Left lung (tissue), 10 donors: ENCODE results near the gene ADPRHL1. TPM values are rescaled to one million over a fixed set of nuclear protein-coding genes. Genes with fewer than 3 reads are reported as not detected.

Source experiments
- ATAC-seq: fragments of 200-7000 bp; cut with Tn5 transposase; one replicate; pipeline ENCODE4 v1.9.1; 2020; ENCODE audit warnings: moderate library complexity
- DNase-seq, 4 donors: peaks; one replicate each; pipeline ENCODE4 v3.0.0-alpha.2; 2013 to 2020
- H3K27ac ChIP-seq, 2 donors: fragments of 200-600 bp; sonication (generic) in 1 of 2; one replicate each; pipeline versions ENCODE4 v1.5.0 to v1.8.0; 2020 to 2021
- H3K27me3 ChIP-seq, 2 donors: fragments of 200-600 bp; sonication (generic) in 1 of 2; one replicate each; pipeline versions ENCODE4 v1.5.0 to v1.8.0; 2020 to 2021
- H3K36me3 ChIP-seq, 2 donors: fragments of 200-600 bp; sonication (generic) in 1 of 2; one replicate each; pipeline versions ENCODE4 v1.5.0 to v1.8.0; 2020 to 2021
- H3K4me1 ChIP-seq, 2 donors: fragments of 200-600 bp; one replicate each; pipeline ENCODE4 v1.8.0; 2021
- H3K4me3 ChIP-seq, 2 donors: fragments of 200-600 bp; sonication (generic) in 1 of 2; one replicate each; pipeline versions ENCODE4 v1.5.0 to v1.8.0; 2020 to 2021; ENCODE audit warnings: mild to moderate bottlenecking in 1 of 2
- H3K9me3 ChIP-seq, 2 donors: fragments of 200-600 bp; sonication (generic) in 1 of 2; one replicate each; pipeline versions ENCODE4 v1.5.0 to v1.8.0; 2020 to 2021
- intact Hi-C, 2 donors: fragments of 100-400 bp; cut with DNase I; formaldehyde crosslinking; loops; one replicate each; pipeline versions ENCODE4 v1.11.2 to v1.14.2; 2022
- polyA plus RNA-seq, 6 donors: library from polyadenylated mRNA; unstranded; fragments of 120-200 nt; gene quantifications; one replicate each; pipeline ENCODE4 v1.2.1, GENCODE V29; 2013; ENCODE audit not compliant: insufficient read length in 6 of 6
- total RNA-seq, 2 donors: library from RNA; stranded (reverse); fragmentation: NEBNext Ultra II Directional; extraction: Animal tissue kit (Norgen Biotek cat#: 25700); gene quantifications; one replicate each; pipeline ENCODE4 v1.2.1, GENCODE V29; 2021
- TF ChIP-seq, protein P1 (sequence below), 2 donors: fragments of 200-600 bp; sonication (generic) in 1 of 2; IDR thresholded peaks; one replicate each; pipeline versions ENCODE4 v1.5.0 to v1.8.0; 2021; ENCODE audit warnings: antibody characterized with exemption in 2 of 2
- donor health status: DM: no; HTN: yes; CAD: no.
- donor health status: DM: no; HTN: no; CAD: no.

Gene ADPRHL1
- total and polyA plus RNA-seq, 8 donors, result 0.66 to 2.3 (median 1.5) TPM

GRCh38 chr13:113457510-113457909 is 4.2 kb upstream of the ADPRHL1 start:
- no peak for DNase-seq
- intact Hi-C loops, result no loop called here
- H3K36me3 ChIP-seq, result peaks cover 0 to 85% of the 10 kb centered on the region in 2 donors

DNA sequence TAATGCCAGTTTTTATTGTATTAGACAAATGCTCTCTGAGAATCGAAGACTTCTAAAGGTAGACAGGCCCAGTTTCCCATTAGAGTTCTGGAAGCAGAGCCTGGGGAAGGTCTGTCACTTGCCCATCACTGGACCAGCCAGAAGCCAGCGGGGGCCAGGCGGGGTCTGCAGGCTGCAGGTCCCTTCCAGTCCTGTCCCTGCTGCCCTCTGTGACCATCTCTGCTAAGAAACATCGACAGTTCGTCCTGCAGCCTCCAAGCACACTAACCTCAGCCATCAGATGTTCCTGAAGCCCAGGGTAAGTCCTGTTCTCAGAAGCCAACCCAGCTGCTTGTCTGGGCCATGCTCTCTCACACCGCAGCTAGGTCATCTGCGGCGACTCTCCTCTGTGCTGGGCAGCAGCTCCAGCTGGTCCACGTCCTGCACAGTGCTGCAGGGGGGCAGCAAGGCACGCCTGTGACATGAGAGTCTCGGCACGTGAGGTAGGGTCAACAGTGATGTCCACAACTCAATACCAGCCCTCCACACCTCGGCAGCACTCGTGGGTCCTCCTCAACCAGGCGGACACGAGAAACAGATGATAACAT is 2.9 kb upstream of the ADPRHL1 start:
- H3K27ac ChIP-seq, result no peak overlapping the region
- H3K27me3 ChIP-seq, result no peaks in the 10 kb centered on the region
- ATAC-seq, result no peak
- H3K9me3 ChIP-seq, result no peaks in the 10 kb centered on the region
- intact Hi-C loops, result no loop called here
- no peak for DNase-seq
- H3K4me1 ChIP-seq, result no peaks in the 10 kb centered on the region
- H3K4me3 ChIP-seq, result no peak overlapping the region
- TF ChIP-seq, protein P1, sequence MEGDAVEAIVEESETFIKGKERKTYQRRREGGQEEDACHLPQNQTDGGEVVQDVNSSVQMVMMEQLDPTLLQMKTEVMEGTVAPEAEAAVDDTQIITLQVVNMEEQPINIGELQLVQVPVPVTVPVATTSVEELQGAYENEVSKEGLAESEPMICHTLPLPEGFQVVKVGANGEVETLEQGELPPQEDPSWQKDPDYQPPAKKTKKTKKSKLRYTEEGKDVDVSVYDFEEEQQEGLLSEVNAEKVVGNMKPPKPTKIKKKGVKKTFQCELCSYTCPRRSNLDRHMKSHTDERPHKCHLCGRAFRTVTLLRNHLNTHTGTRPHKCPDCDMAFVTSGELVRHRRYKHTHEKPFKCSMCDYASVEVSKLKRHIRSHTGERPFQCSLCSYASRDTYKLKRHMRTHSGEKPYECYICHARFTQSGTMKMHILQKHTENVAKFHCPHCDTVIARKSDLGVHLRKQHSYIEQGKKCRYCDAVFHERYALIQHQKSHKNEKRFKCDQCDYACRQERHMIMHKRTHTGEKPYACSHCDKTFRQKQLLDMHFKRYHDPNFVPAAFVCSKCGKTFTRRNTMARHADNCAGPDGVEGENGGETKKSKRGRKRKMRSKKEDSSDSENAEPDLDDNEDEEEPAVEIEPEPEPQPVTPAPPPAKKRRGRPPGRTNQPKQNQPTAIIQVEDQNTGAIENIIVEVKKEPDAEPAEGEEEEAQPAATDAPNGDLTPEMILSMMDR (IDR thresholded peaks at IDR 0.05), result no peak
- peaks cover 0 to 90% of the 10 kb centered on the region in 2 donors for H3K36me3 ChIP-seq

More at GRCh38 chr13:113457510-113457909, 4.2 kb upstream of the ADPRHL1 start:
- no peak overlapping the region for H3K4me3 ChIP-seq
- no peaks in the 10 kb centered on the region for H3K27me3 ChIP-seq
- H3K27ac ChIP-seq, result no peak overlapping the region
- TF ChIP-seq, protein P1 (IDR thresholded peaks at IDR 0.05), result no peak
- no peaks in the 10 kb centered on the region for H3K9me3 ChIP-seq
- H3K4me1 ChIP-seq, result no peaks in the 10 kb centered on the region
- ATAC-seq, result no peak

- intact Hi-C loops, result no loop called here
- ATAC-seq (no peak), DNase-seq (no peak)
- TF ChIP-seq, protein P1 (IDR thresholded peaks at IDR 0.05), result no peak
- peaks cover 0 to 82% of the 10 kb centered on the region in 2 donors for H3K36me3 ChIP-seq
- no peaks in the 10 kb centered on the region for H3K27me3 ChIP-seq
- H3K27ac ChIP-seq, result no peak overlapping the region
- no peaks in the 10 kb centered on the region for H3K4me1 ChIP-seq
- no peaks in the 10 kb centered on the region for H3K9me3 ChIP-seq
- no peak overlapping the region for H3K4me3 ChIP-seq
Observed at GRCh38 chr13:113455384-113455783, 2.1 kb upstream of the ADPRHL1 start.

- H3K36me3 ChIP-seq, result peaks cover 0 to 78% of the 10 kb centered on the region in 2 donors
- no peak for DNase-seq
- intact Hi-C loops, result no loop called here
- H3K4me1 ChIP-seq, result no peaks in the 10 kb centered on the region
- H3K27me3 ChIP-seq, result no peaks in the 10 kb centered on the region
- no peak overlapping the region for H3K27ac ChIP-seq
- no peak overlapping the region for H3K4me3 ChIP-seq
- no peaks in the 10 kb centered on the region for H3K9me3 ChIP-seq
- ATAC-seq, result no peak
- TF ChIP-seq, protein P1 (IDR thresholded peaks at IDR 0.05), result no peak
Observed at GRCh38 chr13:113454936-113455335, 1.6 kb upstream of the ADPRHL1 start.

DNA sequence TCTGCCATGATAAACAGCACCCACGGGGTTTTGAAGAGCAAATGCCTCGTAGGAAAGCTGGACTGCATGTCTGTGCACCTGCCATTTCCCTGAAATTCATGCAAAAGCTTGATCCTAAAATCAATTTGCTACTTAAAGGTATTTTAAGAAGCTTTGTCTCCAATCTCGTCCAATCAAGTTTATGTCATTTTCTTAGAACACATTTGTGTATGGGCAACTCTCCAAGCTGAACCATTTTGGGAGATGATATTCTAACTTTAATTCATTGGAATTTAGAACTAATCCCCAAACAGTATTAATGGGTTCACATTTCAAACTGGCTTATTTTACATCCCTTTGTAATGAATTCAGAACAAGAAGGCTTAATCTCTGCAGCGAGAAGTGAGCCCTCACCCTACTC is 822 bp downstream of the ADPRHL1 start:
- H3K27me3 ChIP-seq, result no peaks in the 10 kb centered on the region
- H3K4me1 ChIP-seq, result no peaks in the 10 kb centered on the region
- peaks cover 0 to 53% of the 10 kb centered on the region in 2 donors for H3K36me3 ChIP-seq
- TF ChIP-seq, protein P1 (IDR thresholded peaks at IDR 0.05), result no peak
- H3K27ac ChIP-seq, result no peak overlapping the region
- intact Hi-C loops, result no loop called here
- no peak for ATAC-seq
- DNase-seq, result no peak
- H3K4me3 ChIP-seq, result no peak overlapping the region
- no peaks in the 10 kb centered on the region for H3K9me3 ChIP-seq
